Peyer's patch (tissue), 4 donors: ENCODE data around the gene KAZN.

Experiments used
- POLR2A ChIP-seq, 2 donors: fragments of 450-650 bp; IDR thresholded peaks; one replicate each; pipeline ENCODE4 v1.5.1; 2017; ENCODE audit warnings: antibody characterized with exemption in 2 of 2, mild to moderate bottlenecking in 2 of 2, moderate library complexity in 2 of 2
- TF ChIP-seq, protein P1 (sequence below), 6 experiments: fragments of 450-650 bp in 4 of 6; fragments of 200-600 bp in 2 of 6; sonication (generic) in 1 of 6; IDR thresholded peaks; one replicate each; pipeline ENCODE4 v1.5.1; 2017 to 2019; ENCODE audit warnings: antibody characterized with exemption in 6 of 6, mild to moderate bottlenecking in 3 of 6, moderate library complexity in 1 of 6

DNA sequence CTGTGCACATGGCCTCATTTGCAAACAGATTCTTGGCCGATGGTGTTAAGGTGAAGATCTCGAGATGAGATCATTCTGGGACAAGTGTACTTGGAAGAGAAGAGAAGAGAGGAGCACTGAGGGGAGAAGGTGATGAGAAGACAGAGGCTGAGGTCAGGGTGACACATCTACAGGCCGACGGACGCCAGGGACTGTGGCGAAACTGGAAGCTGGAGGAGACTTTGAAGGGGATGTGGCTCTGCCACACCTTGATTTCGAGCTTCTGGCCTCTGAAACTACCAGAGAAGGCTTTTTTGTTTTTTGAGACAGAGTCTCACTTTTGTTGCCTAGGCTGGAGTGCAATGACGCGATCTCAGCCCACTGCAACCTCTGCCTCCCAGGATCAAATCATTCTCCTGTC, 417.5 kb downstream of the KAZN start:
- TF ChIP-seq, protein P1, sequence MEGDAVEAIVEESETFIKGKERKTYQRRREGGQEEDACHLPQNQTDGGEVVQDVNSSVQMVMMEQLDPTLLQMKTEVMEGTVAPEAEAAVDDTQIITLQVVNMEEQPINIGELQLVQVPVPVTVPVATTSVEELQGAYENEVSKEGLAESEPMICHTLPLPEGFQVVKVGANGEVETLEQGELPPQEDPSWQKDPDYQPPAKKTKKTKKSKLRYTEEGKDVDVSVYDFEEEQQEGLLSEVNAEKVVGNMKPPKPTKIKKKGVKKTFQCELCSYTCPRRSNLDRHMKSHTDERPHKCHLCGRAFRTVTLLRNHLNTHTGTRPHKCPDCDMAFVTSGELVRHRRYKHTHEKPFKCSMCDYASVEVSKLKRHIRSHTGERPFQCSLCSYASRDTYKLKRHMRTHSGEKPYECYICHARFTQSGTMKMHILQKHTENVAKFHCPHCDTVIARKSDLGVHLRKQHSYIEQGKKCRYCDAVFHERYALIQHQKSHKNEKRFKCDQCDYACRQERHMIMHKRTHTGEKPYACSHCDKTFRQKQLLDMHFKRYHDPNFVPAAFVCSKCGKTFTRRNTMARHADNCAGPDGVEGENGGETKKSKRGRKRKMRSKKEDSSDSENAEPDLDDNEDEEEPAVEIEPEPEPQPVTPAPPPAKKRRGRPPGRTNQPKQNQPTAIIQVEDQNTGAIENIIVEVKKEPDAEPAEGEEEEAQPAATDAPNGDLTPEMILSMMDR (IDR thresholded peaks at IDR 0.05) = no peak
- TF ChIP-seq POLR2A (IDR thresholded peaks at IDR 0.05) = no peak
